ENCODE data around the gene SLC5A6. TPM values are rescaled to one million over a fixed set of nuclear protein-coding genes. Genes with fewer than 3 reads are reported as not detected.

Gene SLC5A6
- total and polyA plus RNA-seq, 2 of the 4 experiments (the other 2 are of a cell fraction): 28.8 to 34.2 TPM

GRCh38 chr2:27236626-27237025 is 24.6 kb upstream of the SLC5A6 start:
- POLR2A ChIA-PET (ENCODE audit: unreplicated experiment): no interaction called here
- no peak overlapping the region for H3K4me3 ChIP-seq (ENCODE audit: insufficient read depth, low read depth, low read length)
- no peak overlapping the region for H4K91ac ChIP-seq (ENCODE audit: insufficient read depth, low read depth, low read length)
- no peak overlapping the region for H2BK15ac ChIP-seq (ENCODE audit: low read depth, low read length)
- H4K20me1 ChIP-seq (ENCODE audit: insufficient read depth, low read length): no peaks in the 10 kb centered on the region; the same call in 1 of the 2 replicates
- H2BK20ac ChIP-seq (ENCODE audit: low read depth, low read length): no peak overlapping the region
- H2AFZ ChIP-seq (replicated peaks; ENCODE audit: low read length, poor library complexity): no peak overlapping the region
- no peak overlapping the region for H4K8ac ChIP-seq (ENCODE audit: low read depth in 2 of 2, low read length in 2 of 2)
- no peak overlapping the region for H3K9ac ChIP-seq (ENCODE audit: low read depth, low read length)
- H2BK120ac ChIP-seq (ENCODE audit: low read depth, low read length): no peak overlapping the region
- intact Hi-C loops (cut with micrococcal nuclease): no loop called here
- BruUV-seq (replicated peaks): no TSS peak
- H3K4me1 ChIP-seq (ENCODE audit: control insufficient read depth, insufficient read depth, low read length): no peaks in the 10 kb centered on the region
- H3K9me1 ChIP-seq (ENCODE audit: insufficient read depth, low read length): no peaks in the 10 kb centered on the region; the same call in 1 of the 2 replicates
- no peak overlapping the region for H3K18ac ChIP-seq (ENCODE audit: low read depth, low read length)
- TF ChIP-seq RCOR1 (IDR thresholded peaks at IDR 0.05; ENCODE audit: insufficient replicate concordance, low read length) (no peak), SMC3 (IDR thresholded peaks at IDR 0.05; ENCODE audit: low read depth, low read length) (no peak), ELK1 (IDR thresholded peaks at IDR 0.05; ENCODE audit: borderline replicate concordance, low read depth, low read length) (no peak), MAZ (IDR thresholded peaks at IDR 0.05; ENCODE audit: borderline replicate concordance, low read depth, low read length) (no peak), CTCF (conservative IDR thresholded peaks at IDR 0.05; ENCODE audit: low read depth, low read length) (no peak), MXI1 (IDR thresholded peaks at IDR 0.05; ENCODE audit: borderline replicate concordance, low read depth, low read length) (no peak), RAD21 (IDR thresholded peaks at IDR 0.05; ENCODE audit: low read length) (no peak), BHLHE40 (IDR thresholded peaks at IDR 0.05; ENCODE audit: low read depth, low read length) (no peak), POLR2A (IDR thresholded peaks at IDR 0.05; ENCODE audit: low read depth, low read length) (no peak), FOS (IDR thresholded peaks at IDR 0.05; ENCODE audit: low read depth, low read length) (no peak), RFX5 (IDR thresholded peaks at IDR 0.05; ENCODE audit: low read depth, low read length) (no peak), CHD1 (IDR thresholded peaks at IDR 0.05; ENCODE audit: low read depth, low read length) (no peak)
- dilution Hi-C loops (cut with HindIII; ENCODE audit: low sequenced_read_pairs, unreplicated experiment): no loop called here
- H3K4ac ChIP-seq (ENCODE audit: low read depth, low read length): no peak overlapping the region
- H2AK5ac ChIP-seq (ENCODE audit: low read depth, low read length): no peak overlapping the region
- no peaks in the 10 kb centered on the region for H3K9me3 ChIP-seq (ENCODE audit: control insufficient read depth, insufficient read depth, low read length)
- ATAC-seq (ENCODE audit: low read depth) (no peak), DNase-seq (no peak)
- no peak overlapping the region for H4K5ac ChIP-seq (ENCODE audit: low read depth, low read length)
- no peaks in the 10 kb centered on the region for H3K27me3 ChIP-seq (ENCODE audit: control insufficient read depth, insufficient read depth, low read length)
- WGBS, 2 experiments (ENCODE audit: extremely low coverage in 2 of 2, insufficient read length in 1 of 2): no CpG with 5 or more reads among the region's 3 CpGs
- H3K14ac ChIP-seq (replicated peaks; ENCODE audit: low read depth, low read length): no peak overlapping the region
- H2AK9ac ChIP-seq (replicated peaks; ENCODE audit: low read depth, low read length, poor library complexity): no peak overlapping the region
- in situ Hi-C loops (cut with MboI; ENCODE audit: low sequenced_read_pairs): no loop called here
- no peaks in the 10 kb centered on the region; a peak in 1 of 4 replicates for H3K79me1 ChIP-seq (ENCODE audit: low read depth in 1 of 2, low read length in 2 of 2)
- H2BK5ac ChIP-seq (ENCODE audit: low read depth, low read length, poor library complexity, severe bottlenecking): no peak overlapping the region
- H3K4me2 ChIP-seq (ENCODE audit: low read depth, low read length): no peak overlapping the region
- no peak overlapping the region for H3K56ac ChIP-seq (ENCODE audit: extremely low read depth, insufficient read depth, low read length)
- peaks cover 89% of the 10 kb centered on the region for H3K36me3 ChIP-seq (ENCODE audit: control insufficient read depth, insufficient read depth, low read length)
- CTCF ChIA-PET: no interaction called here
- no peak overlapping the region for H3K23ac ChIP-seq (ENCODE audit: low read depth, low read length)
- H3K27ac ChIP-seq (ENCODE audit: insufficient read depth, low read length): no peak overlapping the region

All from IMR-90 (cell line).